Naive thymus-derived CD4-positive, alpha-beta T cell (primary cell): ENCODE measurements around the gene MIER1. TPM values are rescaled to one million over a fixed set of nuclear protein-coding genes. Genes with fewer than 3 reads are reported as not detected.
A peak's percentile ranks its signal among the peaks of the same experiment; 100 is the strongest.

Experiments used
- ATAC-seq: fragments of 150-1000 bp; cut with Tn5 transposase; 2 replicates; pipeline ENCODE4 v1.10.0; 2021; ENCODE audit warnings: mild to moderate bottlenecking, moderate library complexity
- CTCF ChIA-PET: fragments of 350-600 bp; sonication (Branson Sonifier 250); formaldehyde crosslinking; loops from one replicate; lab custom pipeline; 2021; ENCODE audit warnings: antibody characterized with exemption; lab: Charles Lee
- POLR2A ChIA-PET: fragments of 350-600 bp; sonication (Branson Sonifier 250); formaldehyde crosslinking; loops from one replicate; lab custom pipeline; 2021; ENCODE audit warnings: antibody characterized with exemption, inconsistent platforms; lab: Charles Lee
- DNase-seq, 9 donors: peaks; one replicate each; pipeline versions ENCODE4 v3.0.0 to v3.0.0-alpha.2; 2020 to 2022; ENCODE audit warnings: mixed read lengths in 1 of 9
- H3K27ac ChIP-seq: one replicate; pipeline ENCODE4 v1.7.0; 2013; ENCODE audit warnings: mild to moderate bottlenecking, low read depth, low read length, moderate library complexity
- H3K27me3 ChIP-seq, 2 donors: one replicate each; pipeline ENCODE4 v1.7.0; 2013; ENCODE audit warnings: low read length in 2 of 2, mild to moderate bottlenecking in 2 of 2, moderate library complexity in 2 of 2; ENCODE audit not compliant: control insufficient read depth in 2 of 2, insufficient read depth in 2 of 2
- H3K36me3 ChIP-seq, 3 experiments: 1 replicate in 2 of 3; 2 replicates in 1 of 3; pipeline ENCODE4 v1.7.0; 2013; ENCODE audit warnings: low read length in 3 of 3, mild to moderate bottlenecking in 3 of 3, moderate library complexity in 1 of 3; ENCODE audit not compliant: insufficient read depth in 3 of 3, control insufficient read depth in 2 of 3
- H3K4me1 ChIP-seq, 2 donors: one replicate each; pipeline ENCODE4 v1.7.0; 2013; ENCODE audit warnings: low read length in 2 of 2, mild to moderate bottlenecking in 2 of 2, moderate library complexity in 1 of 2; ENCODE audit not compliant: control insufficient read depth in 2 of 2, insufficient read depth in 2 of 2
- H3K4me3 ChIP-seq: 2 replicates; pipeline ENCODE4 v1.7.0; 2013; ENCODE audit warnings: mild to moderate bottlenecking, low read length
- H3K9me3 ChIP-seq, 3 experiments: 1 replicate in 2 of 3; 2 replicates in 1 of 3; pipeline ENCODE4 v1.7.0; 2013; ENCODE audit warnings: low read length in 3 of 3; ENCODE audit not compliant: control insufficient read depth in 2 of 3
- H3K27ac Mint-ChIP-seq, 9 donors: one replicate each; pipeline ENCODE4 v1.8.0; 2020 to 2022; ENCODE audit warnings: mixed read lengths in 9 of 9, mild to moderate bottlenecking in 8 of 9, moderate library complexity in 5 of 9, inconsistent platforms in 2 of 9
- H3K27me3 Mint-ChIP-seq, 5 donors: one replicate each; pipeline ENCODE4 v1.8.0; 2021 to 2022; ENCODE audit warnings: mixed read lengths in 5 of 5, mild to moderate bottlenecking in 1 of 5
- H3K36me3 Mint-ChIP-seq, 5 donors: one replicate each; pipeline ENCODE4 v1.8.0; 2020 to 2022; ENCODE audit warnings: mixed read lengths in 5 of 5, mild to moderate bottlenecking in 3 of 5, inconsistent platforms in 1 of 5
- H3K4me1 Mint-ChIP-seq, 7 donors: one replicate each; pipeline ENCODE4 v1.8.0; 2020 to 2022; ENCODE audit warnings: mixed read lengths in 7 of 7, mild to moderate bottlenecking in 3 of 7, inconsistent platforms in 1 of 7
- H3K4me3 Mint-ChIP-seq, 10 donors: one replicate each; pipeline ENCODE4 v1.8.0; 2020 to 2022; ENCODE audit warnings: mild to moderate bottlenecking in 10 of 10, mixed read lengths in 10 of 10, moderate library complexity in 6 of 10, inconsistent platforms in 2 of 10
- H3K9me3 Mint-ChIP-seq, 11 donors: one replicate each; pipeline ENCODE4 v1.8.0; 2020 to 2022; ENCODE audit warnings: mixed read lengths in 11 of 11, mild to moderate bottlenecking in 4 of 11, inconsistent platforms in 1 of 11, moderate library complexity in 1 of 11
- intact Hi-C, 2 donors: fragments of 100-400 bp; cut with micrococcal nuclease; formaldehyde crosslinking; loops; one replicate each; pipeline ENCODE4 v1.15.1; 2023
- polyA plus RNA-seq, 2 donors: library from polyadenylated mRNA; unstranded; fragments of 300-500 nt; fragmentation: Illumina TruSeq; gene quantifications; one replicate each; pipeline ENCODE4 v1.2.3, GENCODE V29; 2021
- total RNA-seq, 6 experiments: library from RNA in 5 of 6; stranded (reverse) in 5 of 6; gene quantifications; 1 replicate in 5 of 6; 2 replicates in 1 of 6; pipeline ENCODE4 v1.2.3 and lab custom pipeline; 2021 to 2026

Gene MIER1
- total and polyA plus RNA-seq, 7 experiments from 2014 or later: 35.8 to 73.6 (median 68.5) TPM

- ATAC-seq (no peak), DNase-seq (no peak)
- Mint-ChIP-seq H3K4me1 (peaks cover 3 to 30% (median 20%) of the 10 kb centered on the region in 7 donors), H3K27me3 (no peaks in the 10 kb centered on the region), H3K9me3 (no peaks in the 10 kb centered on the region), H3K27ac (peak overlapping the region in 1 of 9 donors; percentile 60), H3K36me3 (peaks cover 9 to 34% (median 13%) of the 10 kb centered on the region in 5 donors), H3K4me3 (no peak overlapping the region)
- H3K4me1 ChIP-seq: peaks cover 0 to 5% of the 10 kb centered on the region in 2 donors
- POLR2A ChIA-PET: interaction anchor here (0.9 to 1.4 kb wide), 2 partner anchors 56 to 163 kb away, joined by 3 to 6 read pairs; no protein-coding TSS in a partner anchor
- peaks cover 10 to 31% (median 25%) of the 10 kb centered on the region in 3 experiments for H3K36me3 ChIP-seq
- H3K4me3 ChIP-seq: no peak overlapping the region
- no peaks in the 10 kb centered on the region for H3K9me3 ChIP-seq
- H3K27ac ChIP-seq: no peak overlapping the region
- CTCF ChIA-PET: interaction anchor here (0.6 to 2.2 kb wide), 2 partner anchors 10 to 61 kb away, joined by 3 to 7 read pairs; partner anchors contain the start of genes DNAI4 and MIER1
- intact Hi-C loops: no loop called here
- no peaks in the 10 kb centered on the region for H3K27me3 ChIP-seq
These were observed 61.0 kb downstream of the MIER1 start for GRCh38 chr1:66985835-66986234.

DNA sequence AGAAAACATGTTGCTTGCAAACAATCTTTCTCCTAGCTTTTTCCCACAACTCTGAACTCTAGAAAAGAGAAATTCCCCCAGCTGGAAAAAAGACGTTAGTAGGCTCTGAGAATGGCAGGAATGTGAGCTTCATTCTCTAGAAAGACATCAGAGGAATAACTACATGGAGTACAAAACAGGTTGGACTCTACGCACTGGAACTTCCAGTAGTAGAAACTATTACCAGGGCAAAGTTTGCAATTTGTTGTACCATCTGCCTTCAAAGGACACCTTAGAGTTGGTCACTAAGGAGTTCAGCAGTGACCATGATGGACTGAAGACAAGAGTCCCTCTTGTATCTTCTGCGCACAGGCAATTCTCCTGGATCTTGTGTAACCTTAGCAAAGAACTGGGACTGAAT lies 68.3 kb downstream of the MIER1 start:
- H3K27me3 Mint-ChIP-seq: no peaks in the 10 kb centered on the region
- no peak for DNase-seq
- Histone ChIP-seq H3K27me3 (no peaks in the 10 kb centered on the region), H3K4me1 (peaks cover 0 to 5% of the 10 kb centered on the region in 2 donors), H3K27ac (no peak overlapping the region), H3K4me3 (no peak overlapping the region), H3K36me3 (peaks cover 0 to 5% (median 0%) of the 10 kb centered on the region in 3 experiments), H3K9me3 (no peaks in the 10 kb centered on the region)
- peaks cover 0 to 11% (median 9%) of the 10 kb centered on the region in 7 donors for H3K4me1 Mint-ChIP-seq
- H3K9me3 Mint-ChIP-seq: no peaks in the 10 kb centered on the region
- peaks cover 0 to 20% (median 4%) of the 10 kb centered on the region in 5 donors for H3K36me3 Mint-ChIP-seq
- intact Hi-C loops: no loop called here
- POLR2A ChIA-PET: interaction anchor here (0.7 to 1.2 kb wide), 3 partner anchors 149 to 223 kb away, joined by 3 to 4 read pairs (median 3); no protein-coding TSS in a partner anchor
- peak overlapping the region in 1 of 9 donors; percentile 53 for H3K27ac Mint-ChIP-seq
- CTCF ChIA-PET: interaction anchor here (0.7 to 6.5 kb wide), 2 partner anchors 156 to 767 kb away, joined by 3 to 123 read pairs; no protein-coding TSS in a partner anchor
- H3K4me3 Mint-ChIP-seq: no peak overlapping the region
- ATAC-seq: no peak

DNA sequence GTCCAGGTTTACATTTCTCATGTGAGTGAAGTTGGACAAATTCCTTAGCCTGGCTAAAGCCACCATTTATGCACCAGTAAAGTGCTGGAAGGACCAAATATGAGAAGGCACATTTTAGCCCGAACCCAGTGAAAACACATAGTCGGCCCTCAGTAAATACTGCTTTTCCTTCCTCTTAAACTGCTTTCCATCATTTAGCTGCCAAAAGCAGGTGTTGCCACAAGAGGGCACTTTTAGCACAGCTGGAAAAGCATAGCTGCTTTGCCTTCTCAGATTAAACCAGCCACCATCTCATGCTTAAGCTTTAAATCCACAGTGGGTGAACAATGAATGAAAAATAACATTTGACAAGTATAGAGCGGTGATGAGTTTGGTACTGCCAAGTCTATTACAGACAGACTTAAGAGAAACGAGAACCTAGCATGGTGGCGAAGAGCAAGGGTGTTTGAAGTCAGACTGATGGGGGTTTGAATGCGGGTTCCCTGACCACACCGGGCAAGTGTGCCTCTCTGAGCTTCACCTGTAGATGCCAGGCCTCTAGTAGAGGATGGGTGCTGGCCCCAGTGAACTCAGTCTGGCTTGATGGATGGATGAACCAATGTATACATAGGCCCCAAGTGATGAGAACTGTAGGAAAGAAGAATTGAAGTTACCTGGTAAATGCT lies 71.4 kb downstream of the MIER1 start:
- Mint-ChIP-seq H3K4me3 (no peak overlapping the region), H3K4me1 (peaks cover 4 to 24% (median 23%) of the 10 kb centered on the region in 7 donors), H3K27me3 (no peaks in the 10 kb centered on the region), H3K27ac (peak overlapping the region in 5 of 9 donors; percentile 7 to 78 (median 74)), H3K36me3 (peaks cover 0 to 12% (median 3%) of the 10 kb centered on the region in 5 donors), H3K9me3 (no peaks in the 10 kb centered on the region)
- no peaks in the 10 kb centered on the region for H3K9me3 ChIP-seq
- ChIA-PET CTCF (interaction anchor here (0.7 to 6.5 kb wide), 17 partner anchors 10 to 459 kb away, joined by 3 to 123 read pairs (median 5); no protein-coding TSS in a partner anchor), POLR2A (interaction anchor here (1.0 to 1.5 kb wide), 4 partner anchors 71 to 159 kb away, joined by 3 to 12 read pairs (median 4); partner anchors contain the start of genes DNAI4 and MIER1)
- no peak overlapping the region for H3K4me3 ChIP-seq
- no peaks in the 10 kb centered on the region for H3K27me3 ChIP-seq
- intact Hi-C loops: loop anchor here (1.0 to 2.0 kb wide), 10 partner anchors 13 to 504 kb away; partner anchors contain the start of gene SLC35D1 (in 1 of the 2)
- DNase-seq (peak; percentile 14 to 75 (median 63)), ATAC-seq (peak; percentile 93)
- no peaks in the 10 kb centered on the region for H3K36me3 ChIP-seq
- H3K4me1 ChIP-seq: peaks cover 0 to 5% of the 10 kb centered on the region in 2 donors
- H3K27ac ChIP-seq: no peak overlapping the region

DNA sequence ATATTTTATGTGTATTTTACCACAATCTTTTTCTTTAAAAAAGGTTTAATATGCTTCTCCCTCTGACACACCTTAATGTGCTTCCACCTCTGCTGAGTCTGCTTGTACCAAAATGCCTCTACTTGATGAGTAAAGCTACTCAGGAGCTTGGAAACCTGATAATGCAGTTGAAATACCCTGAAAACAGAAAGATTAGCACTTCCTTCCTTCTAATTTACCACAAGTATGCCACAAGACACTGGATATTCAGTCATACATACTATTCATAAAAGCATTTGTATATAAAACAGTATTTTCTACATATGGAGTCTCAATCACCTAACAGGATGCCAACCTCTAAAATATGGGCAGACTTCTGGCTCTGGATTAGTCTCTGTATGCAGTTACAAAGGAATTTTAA lies 74.2 kb downstream of the MIER1 start:
- Histone ChIP-seq H3K27me3 (no peaks in the 10 kb centered on the region), H3K4me1 (peaks cover 0 to 5% of the 10 kb centered on the region in 2 donors), H3K36me3 (peaks cover 0 to 15% (median 4%) of the 10 kb centered on the region in 3 experiments), H3K4me3 (no peak overlapping the region), H3K9me3 (no peaks in the 10 kb centered on the region), H3K27ac (no peak overlapping the region)
- peaks cover 4 to 35% (median 28%) of the 10 kb centered on the region in 7 donors for H3K4me1 Mint-ChIP-seq
- peaks cover 6 to 32% (median 15%) of the 10 kb centered on the region in 5 donors for H3K36me3 Mint-ChIP-seq
- H3K27ac Mint-ChIP-seq: peak overlapping the region in 4 of 9 donors; percentile 2 to 70 (median 32)
- ChIA-PET CTCF (interaction anchor here (5.2 kb wide), 1 partner anchor 150 kb away, joined by 43 read pairs; no protein-coding TSS in a partner anchor), POLR2A (no interaction called here)
- no peaks in the 10 kb centered on the region for H3K27me3 Mint-ChIP-seq
- H3K9me3 Mint-ChIP-seq: no peaks in the 10 kb centered on the region
- no peak overlapping the region for H3K4me3 Mint-ChIP-seq
- DNase-seq: no peak
- ATAC-seq: no peak
- intact Hi-C loops: no loop called here

DNA sequence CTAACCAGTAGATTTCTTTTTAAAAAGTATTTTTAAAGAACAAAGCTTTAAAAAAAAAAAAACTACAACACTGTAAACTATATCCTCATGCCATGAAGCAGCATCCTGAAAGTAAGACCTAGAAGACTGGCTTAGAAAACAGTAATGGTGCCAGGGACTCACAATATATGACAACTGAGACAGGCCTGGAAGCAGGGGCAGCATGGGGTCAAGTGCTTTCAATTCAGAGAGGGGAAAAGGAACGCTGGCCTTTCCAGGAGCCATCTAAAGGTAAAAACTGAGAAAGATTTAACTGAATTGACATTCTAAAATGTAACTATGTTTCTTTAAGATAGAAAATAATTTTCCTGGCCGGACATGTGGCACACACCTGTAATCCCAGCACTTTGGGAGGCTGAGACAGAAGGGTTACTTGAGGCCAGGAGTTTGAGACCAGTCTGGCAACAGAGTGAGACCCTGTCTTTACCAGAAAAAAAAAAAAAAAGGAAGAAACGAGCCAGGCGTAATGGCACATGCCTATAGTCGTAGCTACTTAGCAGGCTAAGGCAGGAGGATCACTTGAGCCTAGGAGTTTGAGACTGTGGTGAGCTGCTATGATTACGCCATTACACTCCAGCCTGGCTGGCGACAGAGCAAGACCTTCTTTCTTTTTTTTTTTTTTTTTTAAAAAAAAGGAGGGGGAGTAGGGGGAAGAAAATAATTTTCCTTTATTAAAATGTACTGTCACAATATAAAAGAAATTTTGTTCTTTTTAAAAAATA lies 75.0 kb downstream of the MIER1 start:
- H3K9me3 ChIP-seq: no peaks in the 10 kb centered on the region
- no peak overlapping the region for H3K27ac ChIP-seq
- no peak for ATAC-seq
- peaks cover 0 to 5% of the 10 kb centered on the region in 2 donors for H3K4me1 ChIP-seq
- no peak overlapping the region for H3K4me3 ChIP-seq
- DNase-seq: no peak
- POLR2A ChIA-PET: no interaction called here
- Mint-ChIP-seq H3K4me1 (peaks cover 4 to 35% (median 31%) of the 10 kb centered on the region in 7 donors), H3K4me3 (no peak overlapping the region), H3K36me3 (peaks cover 11 to 36% (median 22%) of the 10 kb centered on the region in 5 donors), H3K27me3 (no peaks in the 10 kb centered on the region), H3K9me3 (no peaks in the 10 kb centered on the region), H3K27ac (peak overlapping the region in 5 of 9 donors; percentile 23 to 54 (median 44))
- no peaks in the 10 kb centered on the region for H3K27me3 ChIP-seq
- H3K36me3 ChIP-seq: peaks cover 0 to 15% (median 4%) of the 10 kb centered on the region in 3 experiments
- intact Hi-C loops: no loop called here
- CTCF ChIA-PET: interaction anchor here (1.1 to 5.2 kb wide), 2 partner anchors 18 to 149 kb away, joined by 3 to 43 read pairs; no protein-coding TSS in a partner anchor
